Neural cell (in vitro differentiated cells): ENCODE results near the gene PHLDB2. TPM values are rescaled to one million over a fixed set of nuclear protein-coding genes. Genes with fewer than 3 reads are reported as not detected.

Experiments
- H2AFZ ChIP-seq: fragments of 200-600, 300-800 bp; sonication (generic), shearing (Covaris generic); 2 replicates; pipeline ENCODE4 v1.6.0; 2014; ENCODE audit warnings: low read depth, mild to moderate bottlenecking, antibody characterized with exemption, low read length, moderate library complexity
- H3F3A ChIP-seq: fragments of 200-600 bp; shearing (Covaris generic); 2 replicates; pipeline ENCODE4 v1.6.1; 2016; ENCODE audit warnings: mild to moderate bottlenecking, moderate library complexity, mixed read lengths, antibody characterized with exemption, low read length; ENCODE audit not compliant: insufficient read depth, poor library complexity, severe bottlenecking
- H3K27ac ChIP-seq: fragments of 200-600, 300-800 bp; sonication (generic), shearing (Covaris generic); 2 replicates; pipeline ENCODE4 v1.5.1; 2014; ENCODE audit warnings: mild to moderate bottlenecking, low read length, moderate library complexity
- H3K27me3 ChIP-seq: fragments of 300-800, 200-600 bp; sonication (generic), shearing (Covaris generic); 2 replicates; pipeline ENCODE4 v1.6.0; 2014; ENCODE audit warnings: mild to moderate bottlenecking, low read depth, low read length, moderate library complexity; ENCODE audit not compliant: insufficient read depth
- H3K36me3 ChIP-seq: fragments of 300-800, 200-600 bp; sonication (generic), shearing (Covaris generic); 2 replicates; pipeline ENCODE4 v1.5.1; 2014; ENCODE audit warnings: mild to moderate bottlenecking, antibody characterized with exemption, low read length, moderate library complexity; ENCODE audit not compliant: insufficient read depth
- H3K4me2 ChIP-seq: fragments of 300-800, 200-600 bp; sonication (generic), shearing (Covaris generic); 2 replicates; pipeline ENCODE4 v1.6.0; 2014; ENCODE audit warnings: mild to moderate bottlenecking, low read length
- H3K4me3 ChIP-seq: fragments of 300-800, 200-600 bp; sonication (generic), shearing (Covaris generic); 2 replicates; pipeline ENCODE4 v1.5.1; 2014; ENCODE audit warnings: mild to moderate bottlenecking, low read length, moderate library complexity
- H3K79me2 ChIP-seq: fragments of 200-600 bp; shearing (Covaris generic); replicated peaks from 2 replicates; pipeline ENCODE4 v1.6.0; 2014; ENCODE audit warnings: mild to moderate bottlenecking, low read length, moderate library complexity; ENCODE audit not compliant: insufficient read depth
- H3K9ac ChIP-seq: fragments of 300-800, 200-600 bp; sonication (generic), shearing (Covaris generic); 2 replicates; pipeline ENCODE4 v1.6.1; 2016; ENCODE audit warnings: mild to moderate bottlenecking, low read length, mixed read lengths
- H3K9me2 ChIP-seq: fragments of 200-600 bp; shearing (Covaris generic); 2 replicates; pipeline ENCODE4 v1.6.1; 2016; ENCODE audit warnings: mild to moderate bottlenecking, low read length, mixed read lengths; ENCODE audit not compliant: insufficient read depth
- H3K9me3 ChIP-seq: fragments of 200-600, 300-800 bp; sonication (generic), shearing (Covaris generic); 2 replicates; pipeline ENCODE4 v1.6.1; 2016; ENCODE audit warnings: mild to moderate bottlenecking, mixed run types, low read length, moderate library complexity, mixed read lengths
- H4K20me1 ChIP-seq: fragments of 200-600 bp; shearing (Covaris generic); 2 replicates; pipeline ENCODE4 v1.6.1; 2016; ENCODE audit warnings: mild to moderate bottlenecking, mixed run types; ENCODE audit not compliant: insufficient read depth
- CTCF ChIP-seq: fragments of 450-650 bp; IDR thresholded peaks from 2 replicates; pipeline ENCODE4 v1.5.1; 2014; ENCODE audit warnings: antibody characterized with exemption, mild to moderate bottlenecking, moderate library complexity; ENCODE audit not compliant: poor library complexity, severe bottlenecking
- EP300 ChIP-seq: fragments of 450-650 bp; conservative IDR thresholded peaks from 2 replicates; pipeline ENCODE4 v1.6.1; 2014; ENCODE audit warnings: antibody characterized with exemption, mild to moderate bottlenecking, moderate library complexity; ENCODE audit not compliant: poor library complexity, severe bottlenecking
- EZH2 ChIP-seq: fragments of 200-600, 300-800 bp; shearing (Covaris generic), sonication (generic); IDR thresholded peaks from 2 replicates; pipeline ENCODE4 v1.6.1; 2014; ENCODE audit warnings: antibody characterized with exemption, low read length, borderline replicate concordance, mild to moderate bottlenecking; ENCODE audit not compliant: insufficient read depth, poor library complexity, severe bottlenecking
- MXI1 ChIP-seq: fragments of 450-650 bp; conservative IDR thresholded peaks from 2 replicates; pipeline ENCODE4 v1.6.1; 2014; ENCODE audit warnings: antibody characterized with exemption, mild to moderate bottlenecking; ENCODE audit not compliant: poor library complexity, severe bottlenecking
- POLR2AphosphoS5 ChIP-seq: IDR thresholded peaks from 2 replicates; pipeline ENCODE4 v1.6.1; 2012
- RAD21 ChIP-seq: fragments of 450-650 bp; conservative IDR thresholded peaks from 2 replicates; pipeline ENCODE4 v1.6.1; 2014; ENCODE audit warnings: antibody characterized with exemption, mild to moderate bottlenecking, moderate library complexity
- REST ChIP-seq: IDR thresholded peaks from 2 replicates; pipeline ENCODE4 v1.6.1; 2012; ENCODE audit warnings: borderline replicate concordance
- SMC3 ChIP-seq: fragments of 450-650 bp; conservative IDR thresholded peaks from 2 replicates; pipeline ENCODE4 v1.6.1; 2014; ENCODE audit warnings: antibody characterized with exemption, mild to moderate bottlenecking, moderate library complexity; ENCODE audit not compliant: poor library complexity
- TAF1 ChIP-seq: IDR thresholded peaks from 2 replicates; pipeline ENCODE4 v1.6.1; 2012; ENCODE audit warnings: low read depth
- polyA plus RNA-seq: library from polyadenylated mRNA; depleted of rRNA; stranded (reverse); fragments of >200 nt; gene quantifications from 2 replicates; pipeline ENCODE4 v1.2.3, GENCODE V29; 2014

The PHLDB2 gene
- polyA plus RNA-seq, 1 donor from 2014 or later = 1.4 TPM

- no peaks in the 10 kb centered on the region for H3K27me3 ChIP-seq
- no peak overlapping the region for H2AFZ ChIP-seq
- H4K20me1 ChIP-seq = no peaks in the 10 kb centered on the region
- H3K79me2 ChIP-seq = no peaks in the 10 kb centered on the region
- no peaks in the 10 kb centered on the region for H3F3A ChIP-seq
- no peak overlapping the region for H3K9ac ChIP-seq
- no peak overlapping the region for H3K27ac ChIP-seq
- H3K9me3 ChIP-seq = no peaks in the 10 kb centered on the region
- H3K4me3 ChIP-seq = no peak overlapping the region
- H3K4me2 ChIP-seq = no peak overlapping the region
- H3K36me3 ChIP-seq = no peaks in the 10 kb centered on the region
- no peaks in the 10 kb centered on the region for H3K9me2 ChIP-seq
- TF ChIP-seq SMC3 = no peak
- no peak for TF ChIP-seq RAD21
- TF ChIP-seq EP300 = no peak
- no peak for TF ChIP-seq REST
- no peak for TF ChIP-seq EZH2
- TF ChIP-seq TAF1 = no peak
- TF ChIP-seq MXI1 = no peak
- no peak for TF ChIP-seq CTCF
- TF ChIP-seq POLR2AphosphoS5 = no peak
These were observed 158.0 kb downstream of the PHLDB2 start for GRCh38 chr3:112017091-112017490.

- H3K4me3 ChIP-seq = no peak overlapping the region
- H3K9me2 ChIP-seq = no peaks in the 10 kb centered on the region
- no peaks in the 10 kb centered on the region for H3F3A ChIP-seq
- no peaks in the 10 kb centered on the region for H3K9me3 ChIP-seq
- no peak overlapping the region for H3K9ac ChIP-seq
- H3K27me3 ChIP-seq = no peaks in the 10 kb centered on the region
- H3K27ac ChIP-seq = no peak overlapping the region
- no peak overlapping the region for H3K4me2 ChIP-seq
- no peaks in the 10 kb centered on the region for H4K20me1 ChIP-seq
- H3K79me2 ChIP-seq = no peaks in the 10 kb centered on the region
- no peaks in the 10 kb centered on the region for H3K36me3 ChIP-seq
- TF ChIP-seq EP300 (no peak), REST (no peak), EZH2 (no peak), TAF1 (no peak)
- no peak overlapping the region for H2AFZ ChIP-seq
These were observed 159.6 kb downstream of the PHLDB2 start for GRCh38 chr3:112018712-112019111.
